ENCODE measurements around the gene PDZRN3.
"Not testable (repeated sequence)": the region's sequence is repeated elsewhere in the genome, so short reads cannot be mapped to it uniquely, and the experiment has no call there.

The PDZRN3 gene

GRCh38 chr3:73480187-73480672, 144.5 kb downstream of the PDZRN3 start:
- DNase-seq, result no peak

DNA sequence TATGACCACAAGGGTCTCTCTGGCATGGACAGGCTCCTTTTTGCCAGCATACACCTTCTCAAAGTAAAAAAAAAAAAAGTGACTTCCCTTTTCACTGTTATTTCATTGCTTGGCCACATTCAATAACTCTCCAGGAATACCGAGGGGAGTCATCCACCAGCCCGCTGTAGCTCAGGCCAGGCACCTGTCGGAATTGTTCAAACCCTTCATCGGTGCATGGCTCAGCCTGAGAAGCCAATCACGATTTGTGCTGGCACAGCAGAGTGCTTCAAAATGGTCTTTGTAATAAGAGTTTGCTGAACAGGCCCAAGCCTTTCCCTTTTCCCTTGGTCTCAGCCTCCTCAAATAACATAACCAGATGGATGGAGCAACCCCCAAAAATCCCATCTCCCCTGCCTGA, 145.4 kb downstream of the PDZRN3 start:
- DNase-seq, result no peak
- intact Hi-C loops (cut with DNase I), result no loop called here

More at GRCh38 chr3:73480187-73480672, 144.5 kb downstream of the PDZRN3 start:
- intact Hi-C loops (cut with DNase I), result no loop called here

DNA sequence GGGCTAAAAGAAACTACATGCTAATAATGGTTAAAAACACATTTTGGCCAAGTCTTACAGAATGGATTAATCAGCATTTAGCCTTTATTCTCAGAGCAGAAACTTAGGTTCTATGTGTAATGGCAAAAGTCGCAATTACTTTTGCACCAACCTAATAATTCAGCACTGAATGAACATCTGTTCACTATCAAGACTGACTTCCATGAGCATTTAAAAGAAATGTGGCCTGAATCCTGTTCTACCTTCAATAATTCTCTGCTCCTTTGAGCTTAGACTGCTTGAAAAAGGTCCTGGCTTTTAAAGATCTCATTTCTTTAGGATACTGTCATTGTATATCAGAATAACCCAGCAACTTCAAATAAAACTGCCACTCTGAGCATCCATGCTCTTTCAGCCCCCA, 145.9 kb downstream of the PDZRN3 start:
- intact Hi-C loops (cut with DNase I), result no loop called here
- no peak for DNase-seq

- intact Hi-C loops (cut with DNase I), result no loop called here
- no peak for DNase-seq
These were observed 149.0 kb downstream of the PDZRN3 start for GRCh38 chr3:73475717-73476116.

DNA sequence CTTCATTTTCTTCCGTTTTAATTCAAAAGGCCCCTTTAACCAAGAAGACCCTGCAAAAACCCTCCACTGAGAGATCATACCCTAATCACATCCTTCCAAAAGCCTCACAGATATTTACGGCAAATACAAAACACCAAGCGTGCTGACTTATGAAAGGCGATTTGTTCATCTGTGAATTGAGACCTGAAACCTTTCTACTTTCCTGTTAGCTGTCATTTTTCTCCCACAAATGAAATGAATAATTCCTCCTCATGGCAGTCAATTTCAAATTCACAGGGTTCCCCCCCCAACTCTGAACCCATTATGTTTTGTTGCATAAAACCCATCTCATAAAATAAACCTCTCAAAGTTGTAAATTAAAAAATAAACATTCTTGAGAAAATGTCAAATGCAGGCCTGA, 149.6 kb downstream of the PDZRN3 start:
- intact Hi-C loops (cut with DNase I), result no loop called here
- DNase-seq, result no peak

GRCh38 chr3:73474619-73475018, 150.1 kb downstream of the PDZRN3 start:
- intact Hi-C loops (cut with DNase I), result no loop called here
- no peak for DNase-seq

- DNase-seq, result no peak
- intact Hi-C loops (cut with DNase I), result no loop called here
These were observed 150.8 kb downstream of the PDZRN3 start for GRCh38 chr3:73473898-73474416.

- DNase-seq, result no peak
- intact Hi-C loops (cut with DNase I), result no loop called here
These were observed 151.4 kb downstream of the PDZRN3 start for GRCh38 chr3:73473181-73473897.

GRCh38 chr3:73471986-73472787, 152.6 kb downstream of the PDZRN3 start:
- intact Hi-C loops (cut with DNase I), result no loop called here
- DNase-seq, result no peak

DNA sequence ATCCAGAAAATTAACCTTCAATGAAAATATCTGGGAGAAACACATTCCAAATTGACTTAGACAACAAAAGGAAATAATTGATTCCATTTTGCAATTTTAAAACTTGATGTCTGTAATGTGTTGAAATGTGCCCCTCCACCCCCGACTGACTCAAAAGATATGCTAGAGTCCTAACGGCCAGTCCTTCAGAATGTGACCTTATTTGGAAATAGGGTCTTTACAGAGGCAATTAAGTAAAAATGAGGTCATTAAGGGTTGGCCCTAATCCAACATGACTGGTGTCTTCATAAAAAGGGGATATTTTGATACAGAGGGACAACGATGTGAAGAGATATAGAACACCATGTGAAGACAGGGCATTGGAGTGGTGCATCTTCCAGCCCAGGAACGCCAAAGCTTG, 153.9 kb downstream of the PDZRN3 start:
- DNase-seq, result no peak
- intact Hi-C loops (cut with DNase I), result no loop called here

DNA sequence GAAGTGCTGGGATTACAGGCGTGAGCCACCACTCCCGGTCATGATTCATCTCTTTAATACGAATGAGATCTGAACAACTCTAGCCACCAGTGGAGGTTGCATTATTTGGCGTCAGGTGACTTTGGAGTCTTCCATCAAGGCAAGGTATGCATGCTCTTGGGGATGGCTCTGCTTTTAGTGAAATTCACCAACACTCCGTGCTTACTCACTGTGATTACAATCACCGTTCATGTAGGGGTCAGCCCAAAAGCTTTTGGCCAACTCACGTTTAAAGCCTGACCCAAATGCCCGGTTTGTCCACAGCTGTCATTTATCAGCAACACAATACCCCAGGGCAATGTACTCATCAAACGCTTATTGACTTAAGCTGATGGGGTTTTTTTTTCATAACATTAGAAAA, 155.4 kb downstream of the PDZRN3 start:
- DNase-seq, result no peak
- intact Hi-C loops (cut with DNase I), result no loop called here

- no peak for DNase-seq
- intact Hi-C loops (cut with DNase I), result no loop called here
These were observed 157.5 kb downstream of the PDZRN3 start for GRCh38 chr3:73467211-73467610.

DNA sequence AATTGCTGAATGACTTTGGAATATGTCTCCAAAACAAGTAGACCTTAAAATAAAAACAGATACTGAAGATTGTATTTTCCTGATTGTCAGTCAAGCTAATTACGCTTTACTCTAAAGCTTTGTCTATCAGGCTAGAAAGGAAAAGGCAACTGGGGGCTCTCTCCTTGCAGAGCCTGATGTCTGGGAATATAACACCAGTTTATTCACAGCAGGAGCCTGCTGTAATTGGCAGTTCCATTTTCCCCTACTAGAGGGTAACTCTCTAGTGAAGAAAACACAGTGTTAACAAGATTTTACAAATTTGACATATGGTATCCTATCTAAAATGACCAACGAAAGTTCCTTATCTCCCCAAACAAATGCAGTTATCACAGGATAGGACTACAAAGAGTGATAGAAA, 158.8 kb downstream of the PDZRN3 start:
- DNase-seq, result no peak
- intact Hi-C loops (cut with DNase I), result no loop called here

GRCh38 chr3:73464126-73464525, 160.6 kb downstream of the PDZRN3 start:
- DNase-seq; intact Hi-C loops (cut with DNase I): not testable (repeated sequence)

DNA sequence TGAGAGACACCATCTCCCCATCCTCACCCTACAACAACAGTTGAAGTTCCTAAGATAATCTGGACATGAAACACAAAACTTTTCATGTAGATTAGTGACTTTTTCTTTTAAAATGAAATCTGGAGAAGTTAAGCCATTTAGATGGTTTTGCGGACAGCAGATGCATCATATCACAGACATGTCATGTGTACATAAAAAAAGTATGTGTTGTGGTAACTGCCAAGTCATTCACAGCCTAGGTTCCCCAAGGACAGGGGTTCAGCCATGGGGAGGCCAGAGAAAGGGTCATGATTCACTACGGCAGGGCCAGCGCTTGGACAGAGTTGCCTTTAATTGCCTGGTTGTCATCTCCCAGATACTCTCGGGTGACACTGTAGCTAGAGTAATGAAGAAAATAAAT, 163.2 kb downstream of the PDZRN3 start:
- no peak for DNase-seq
- intact Hi-C loops (cut with DNase I), result no loop called here

GRCh38 chr3:73459711-73460110, 165.0 kb downstream of the PDZRN3 start:
- no peak for DNase-seq
- intact Hi-C loops (cut with DNase I), result no loop called here

GRCh38 chr3:73453666-73454065, 171.1 kb downstream of the PDZRN3 start:
- DNase-seq, result no peak
- intact Hi-C loops (cut with DNase I), result no loop called here

GRCh38 chr3:73452729-73453128, 172.0 kb downstream of the PDZRN3 start:
- no peak for DNase-seq
- intact Hi-C loops (cut with DNase I), result no loop called here

DNA sequence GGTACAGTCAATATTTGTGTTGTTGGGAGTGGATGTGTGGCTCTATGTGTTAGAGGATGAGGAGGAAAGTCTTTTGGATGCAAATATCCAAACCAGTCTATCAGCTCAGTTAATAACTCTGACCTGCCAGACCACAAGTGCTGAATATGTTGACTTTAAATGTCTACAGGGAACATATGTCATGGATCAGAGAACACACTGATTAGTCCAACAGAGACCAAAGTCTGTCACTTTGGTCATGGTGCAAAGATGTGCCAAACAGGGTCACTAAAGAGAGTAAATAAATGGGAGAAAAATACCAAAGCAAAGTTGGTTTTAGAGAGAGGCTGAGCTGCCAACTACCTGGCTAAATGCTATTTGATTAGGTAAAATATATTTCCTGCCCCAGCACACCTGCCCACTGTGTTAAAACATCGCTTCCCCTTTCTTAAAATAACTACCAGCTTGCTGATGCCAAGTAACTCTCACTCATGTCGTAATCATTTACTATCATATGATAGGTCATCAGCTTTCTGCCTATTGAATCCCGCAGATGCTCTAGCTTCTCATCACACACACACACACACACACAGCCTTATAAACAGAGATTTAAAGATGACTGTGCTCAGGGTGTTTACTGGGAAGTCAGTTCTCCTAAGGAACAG, 173.3 kb downstream of the PDZRN3 start:
- intact Hi-C loops (cut with DNase I), result no loop called here
- DNase-seq, result no peak

DNA sequence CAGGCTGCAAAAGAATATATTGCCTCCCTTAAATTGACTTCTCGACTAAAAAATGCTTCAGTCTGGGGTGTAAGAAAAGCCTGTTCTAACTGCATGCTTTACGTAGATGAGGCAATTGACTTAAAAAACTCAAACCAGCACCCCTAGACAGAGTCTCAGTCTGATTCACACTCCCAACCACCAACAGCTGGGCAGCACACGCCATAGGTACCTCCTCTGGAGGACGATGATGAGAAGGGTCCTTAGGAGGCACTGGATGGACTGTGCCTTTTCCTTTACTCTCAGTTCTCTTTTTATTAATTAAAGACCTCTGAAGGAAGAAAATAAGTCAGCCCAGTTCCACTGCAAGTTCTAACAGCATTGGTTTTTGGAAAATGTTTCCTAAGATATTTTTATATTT, 175.0 kb downstream of the PDZRN3 start:
- DNase-seq, result no peak
- intact Hi-C loops (cut with DNase I), result no loop called here

All from head of caudate nucleus (tissue), 42 donors.